A673 (cell line): Measurements from ENCODE around the gene CARD9.

Source experiments
- EZH2 ChIP-seq: fragments of 200-600 bp; sonication (generic); IDR thresholded peaks from 2 replicates; pipeline ENCODE4 v1.6.1; 2017; ENCODE audit warnings: borderline replicate concordance, low read depth, mild to moderate bottlenecking, mixed read lengths, antibody characterized with exemption, low read length; ENCODE audit not compliant: poor library complexity, severe bottlenecking
- TF ChIP-seq, protein P1 (sequence below): fragments of 300-800, 200-600 bp; sonication (generic); conservative IDR thresholded peaks from 2 replicates; pipeline ENCODE4 v1.5.1; 2017; ENCODE audit warnings: low read depth, mild to moderate bottlenecking, antibody characterized with exemption, low read length, moderate library complexity, mixed read lengths

DNA sequence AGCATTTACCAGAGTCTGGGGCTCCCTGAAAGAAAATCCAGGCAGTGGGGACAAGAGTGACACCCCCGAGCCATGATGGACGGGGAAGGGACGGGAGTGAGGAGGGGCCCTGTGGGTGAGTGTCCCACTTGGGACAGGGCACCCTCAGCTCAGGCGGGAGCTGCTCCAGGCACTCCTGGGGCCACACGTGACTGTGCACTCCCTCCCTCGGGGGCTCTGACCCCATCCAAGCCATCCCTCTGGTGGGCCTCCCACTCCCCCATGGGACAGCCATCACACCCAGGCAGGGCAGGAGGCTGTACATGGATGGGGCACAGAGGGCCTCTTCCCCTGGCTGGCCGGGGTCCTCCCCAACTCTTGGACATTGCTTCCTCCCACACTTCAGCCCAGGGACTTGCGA is 3.0 kb upstream of the CARD9 start:
- TF ChIP-seq, protein P1, sequence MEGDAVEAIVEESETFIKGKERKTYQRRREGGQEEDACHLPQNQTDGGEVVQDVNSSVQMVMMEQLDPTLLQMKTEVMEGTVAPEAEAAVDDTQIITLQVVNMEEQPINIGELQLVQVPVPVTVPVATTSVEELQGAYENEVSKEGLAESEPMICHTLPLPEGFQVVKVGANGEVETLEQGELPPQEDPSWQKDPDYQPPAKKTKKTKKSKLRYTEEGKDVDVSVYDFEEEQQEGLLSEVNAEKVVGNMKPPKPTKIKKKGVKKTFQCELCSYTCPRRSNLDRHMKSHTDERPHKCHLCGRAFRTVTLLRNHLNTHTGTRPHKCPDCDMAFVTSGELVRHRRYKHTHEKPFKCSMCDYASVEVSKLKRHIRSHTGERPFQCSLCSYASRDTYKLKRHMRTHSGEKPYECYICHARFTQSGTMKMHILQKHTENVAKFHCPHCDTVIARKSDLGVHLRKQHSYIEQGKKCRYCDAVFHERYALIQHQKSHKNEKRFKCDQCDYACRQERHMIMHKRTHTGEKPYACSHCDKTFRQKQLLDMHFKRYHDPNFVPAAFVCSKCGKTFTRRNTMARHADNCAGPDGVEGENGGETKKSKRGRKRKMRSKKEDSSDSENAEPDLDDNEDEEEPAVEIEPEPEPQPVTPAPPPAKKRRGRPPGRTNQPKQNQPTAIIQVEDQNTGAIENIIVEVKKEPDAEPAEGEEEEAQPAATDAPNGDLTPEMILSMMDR = no peak
- no peak for TF ChIP-seq EZH2
